HG03460 (cell line): ENCODE data around the gene DHDH.

Experiments used
- ATAC-seq: cut with Tn5 transposase; IDR thresholded peaks from one replicate; pipeline ENCODE4 v1.9.1; 2021; ENCODE audit not compliant: unreplicated experiment

The DHDH gene

GRCh38 chr19:48991011-48991609, 57.6 kb downstream of the DHDH start:
- ATAC-seq = no peak

GRCh38 chr19:48991873-48992580, 58.5 kb downstream of the DHDH start:
- ATAC-seq = no peak

- ATAC-seq = peak; percentile 10
Measured at GRCh38 chr19:48992581-48993174, 59.2 kb downstream of the DHDH start.

- peak; percentile 80 for ATAC-seq
Measured at GRCh38 chr19:48993175-48994034, 59.9 kb downstream of the DHDH start, which contains the start of the genes GYS1 and RUVBL2. GYS1 (minus strand) TSS chr19:48993309; CDS start chr19:48993112, 197 bp downstream. RUVBL2 (plus strand) TSS chr19:48993887; CDS start chr19:48993912, 25 bp downstream.

DNA sequence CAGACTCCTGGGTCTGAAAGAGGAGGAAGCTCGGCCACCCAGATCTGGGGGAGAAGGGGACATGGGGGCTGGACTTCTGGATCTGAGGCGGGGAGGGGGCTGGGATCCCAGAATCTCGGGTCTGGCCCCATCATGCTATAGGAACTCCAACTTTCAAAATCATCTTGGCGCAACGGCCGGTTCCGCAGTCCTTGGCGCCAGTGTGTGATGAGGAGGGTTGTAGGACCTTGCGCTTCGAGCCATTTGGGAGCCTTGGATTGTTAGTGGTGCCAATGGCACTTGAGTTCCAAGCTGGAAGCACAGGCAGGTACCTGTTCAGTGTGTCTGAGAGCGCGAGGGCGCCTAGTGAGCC, 60.5 kb downstream of the DHDH start:
- no peak for ATAC-seq
